Transverse colon (tissue), 3 donors: ENCODE data around the gene PDXK.

ENCODE experiments used
- EP300 ChIP-seq: sonication (generic); formaldehyde crosslinking; IDR thresholded peaks from one replicate; pipeline ENCODE4 v1.6.1; 2017; ENCODE audit warnings: antibody characterized with exemption, low read depth
- POLR2AphosphoS5 ChIP-seq, 3 donors: sonication (generic); formaldehyde crosslinking; IDR thresholded peaks; one replicate each; pipeline ENCODE4 v1.6.1; 2016; ENCODE audit warnings: antibody characterized with exemption in 3 of 3

- no peak for TF ChIP-seq EP300
- TF ChIP-seq POLR2AphosphoS5 (IDR thresholded peaks at IDR 0.05): no peak
These were observed 50.5 kb downstream of the PDXK start for GRCh38 chr21:43769325-43769958.
